HepG2 (cell line): ENCODE measurements around the gene SV2A. TPM values are rescaled to one million over a fixed set of nuclear protein-coding genes. Genes with fewer than 3 reads are reported as not detected.

ENCODE experiments used
- ATAC-seq: fragments of 200-7000 bp; cut with Tn5 transposase; 3 replicates; pipeline ENCODE4 v1.9.1; 2020; ENCODE audit warnings: mild to moderate bottlenecking, moderate library complexity
- BruUV-seq: library from RNA; stranded (reverse); fragments of 400-500 nt; replicated peaks from 2 replicates; lab custom pipeline; 2021; lab: Mats Ljungman, UMichigan
- CTCF ChIA-PET: fragments of 300-600 bp; formaldehyde crosslinking; extraction: SDS; loops from one replicate; lab custom pipeline; 2021; ENCODE audit warnings: low total read pairs, inconsistent platforms, low intra/inter-chr PET ratio; lab: Yijun Ruan, JAX
- POLR2A ChIA-PET: fragments of 350-600 bp; sonication (Branson Sonifier 250); formaldehyde crosslinking; loops from one replicate; lab custom pipeline; 2020; ENCODE audit warnings: antibody characterized with exemption, inconsistent platforms; lab: Yijun Ruan, JAX
- DNase-seq: peaks from one replicate; pipeline ENCODE4 v3.0.0-alpha.2; 2015; ENCODE audit warnings: low spot score
- FAIRE-seq: peaks from 3 replicates; lab custom pipeline; 2011; peaks lifted over from hg19 to GRCh38; lab: Jason Lieb, UNC
- H2AFZ ChIP-seq: one replicate; pipeline ENCODE4 v1.6.1; 2011; ENCODE audit warnings: low read length, inconsistent platforms
- H3K27ac ChIP-seq: fragments of 300-600 bp; 3 replicates; pipeline ENCODE4 v1.8.0; 2011; ENCODE audit warnings: mixed run types, mild to moderate bottlenecking, mixed read lengths, low read length, inconsistent platforms; ENCODE audit not compliant: insufficient read depth; ENCODE audit errors: extremely low read length
- H3K27me3 ChIP-seq, 2 experiments: fragments of 200-600 bp in 1 of 2; 2 replicates in 1 of 2; 3 replicates in 1 of 2; pipeline versions ENCODE4 v1.6.0 to v1.8.0; 2011; ENCODE audit warnings: low read length in 2 of 2, mild to moderate bottlenecking in 2 of 2, moderate library complexity in 2 of 2, inconsistent platforms in 1 of 2; ENCODE audit not compliant: insufficient read depth in 2 of 2, control insufficient read depth in 1 of 2
- H3K36me3 ChIP-seq, 2 experiments: fragments of 200-600 bp in 1 of 2; replicated peaks in 1 of 2; 2 replicates in 1 of 2; 3 replicates in 1 of 2; pipeline versions ENCODE4 v1.5.1 to v1.8.0; 2011; ENCODE audit warnings: low read length in 2 of 2, inconsistent platforms in 1 of 2; ENCODE audit not compliant: insufficient read depth in 2 of 2, control insufficient read depth in 1 of 2
- H3K4me1 ChIP-seq: 2 replicates; pipeline ENCODE4 v1.5.1; 2012; ENCODE audit warnings: low read length, inconsistent platforms; ENCODE audit not compliant: insufficient read depth
- H3K4me2 ChIP-seq: 2 replicates; pipeline ENCODE4 v1.6.0; 2011; ENCODE audit warnings: low read depth, low read length, inconsistent platforms
- H3K4me3 ChIP-seq, 3 experiments: fragments of 200-600 bp in 1 of 3; sonication (generic), shearing (Covaris generic) in 1 of 3; replicated peaks in 1 of 3; 2 replicates each; pipeline ENCODE4 v1.5.1; 2011 to 2016; ENCODE audit warnings: low read length in 3 of 3, inconsistent platforms in 2 of 3, low read depth in 2 of 3, mild to moderate bottlenecking in 2 of 3, control low read depth in 1 of 3, mixed read lengths in 1 of 3; ENCODE audit not compliant: insufficient read depth in 1 of 3
- H3K79me2 ChIP-seq: one replicate; pipeline ENCODE4 v1.6.1; 2011; ENCODE audit warnings: low read length, inconsistent platforms; ENCODE audit not compliant: insufficient read depth
- H3K9ac ChIP-seq: 2 replicates; pipeline ENCODE4 v1.6.0; 2011; ENCODE audit warnings: mild to moderate bottlenecking, low read depth, low read length, inconsistent platforms; ENCODE audit not compliant: insufficient read depth
- H3K9me3 ChIP-seq: 2 replicates; pipeline ENCODE4 v1.5.1; 2012; ENCODE audit warnings: mild to moderate bottlenecking, low read length
- H4K20me1 ChIP-seq: 2 replicates; pipeline ENCODE4 v1.6.0; 2011; ENCODE audit warnings: inconsistent platforms, mild to moderate bottlenecking, low read length, moderate library complexity; ENCODE audit not compliant: insufficient read depth
- ATF7 ChIP-seq, 2 experiments: fragments of 450-650 bp in 1 of 2; sonication (generic) in 1 of 2; formaldehyde crosslinking in 1 of 2; IDR thresholded peaks; 2 replicates each; pipeline versions ENCODE4 v1.4.0 to v1.6.1; 2016 to 2020; ENCODE audit warnings: antibody characterized with exemption in 1 of 2, mild to moderate bottlenecking in 1 of 2, missing genetic modification reagents in 1 of 2
- EEA1 ChIP-seq: sonication (generic); formaldehyde crosslinking; IDR thresholded peaks from 2 replicates; pipeline ENCODE4 v1.5.1; 2020; ENCODE audit warnings: mild to moderate bottlenecking, missing genetic modification reagents, borderline replicate concordance
- KIAA2018 ChIP-seq: sonication (generic); formaldehyde crosslinking; IDR thresholded peaks from 2 replicates; pipeline ENCODE4 v1.5.0; 2020; ENCODE audit warnings: mild to moderate bottlenecking, missing genetic modification reagents, borderline replicate concordance
- MIXL1 ChIP-seq: IDR thresholded peaks from 2 replicates; pipeline ENCODE4 v1.6.1; 2016
- MXI1 ChIP-seq: IDR thresholded peaks from 3 replicates; pipeline ENCODE4 v1.6.1; 2012; ENCODE audit warnings: low read depth, low read length, inconsistent platforms, borderline replicate concordance
- NFKB2 ChIP-seq: sonication (generic); formaldehyde crosslinking; IDR thresholded peaks from 2 replicates; pipeline ENCODE4 v1.4.0; 2020; ENCODE audit warnings: missing genetic modification reagents, borderline replicate concordance
- SALL1 ChIP-seq: sonication (generic); formaldehyde crosslinking; IDR thresholded peaks from 2 replicates; pipeline ENCODE4 v1.8.0; 2022; ENCODE audit warnings: mild to moderate bottlenecking, missing genetic modification reagents
- ZBTB46 ChIP-seq: sonication (generic); formaldehyde crosslinking; IDR thresholded peaks from 2 replicates; pipeline ENCODE4 v1.4.0; 2020; ENCODE audit warnings: mild to moderate bottlenecking, missing genetic modification reagents, borderline replicate concordance
- ZHX1 ChIP-seq: sonication (generic); formaldehyde crosslinking; IDR thresholded peaks from 2 replicates; pipeline ENCODE4 v1.8.1; 2022; ENCODE audit warnings: low read depth, mild to moderate bottlenecking, missing genetic modification reagents
- ZNF619 ChIP-seq: sonication (generic); formaldehyde crosslinking; IDR thresholded peaks from 2 replicates; pipeline ENCODE4 v1.4.0; 2020; ENCODE audit warnings: mild to moderate bottlenecking, missing genetic modification reagents
- ZNF672 ChIP-seq: sonication (generic); formaldehyde crosslinking; IDR thresholded peaks from 2 replicates; pipeline ENCODE4 v1.8.1; 2022; ENCODE audit warnings: missing genetic modification reagents
- ZSCAN30 ChIP-seq: sonication (generic); formaldehyde crosslinking; IDR thresholded peaks from 2 replicates; pipeline ENCODE4 v1.5.0; 2020; ENCODE audit warnings: mild to moderate bottlenecking, missing genetic modification reagents
- WGBS: methylation state at CpG from one replicate; pipeline ENCODE4 v1.1.6; 2017; ENCODE audit warnings: low lambda C conversion rate; 5-methylcytosine and 5-hydroxymethylcytosine counted together
- in situ Hi-C: cut with HindIII; loops from 2 replicates; pipeline ENCODE4 v1.10.0; 2017; ENCODE audit warnings: low pct_unique_long_range_greater_than_20kb; ENCODE audit not compliant: extremely low pct_ligation_motif_present
- intact Hi-C: fragments of 100-400 bp; cut with micrococcal nuclease; formaldehyde crosslinking; loops from one replicate; pipeline ENCODE4 v1.10.0; 2022; ENCODE audit not compliant: unreplicated experiment
- polyA plus RNA-seq, 8 experiments: library from polyadenylated mRNA; depleted of rRNA in 3 of 8; stranded (reverse) in 7 of 8; unstranded in 1 of 8; fragments of >200 nt; fragmentation: Illumina TruSeq in 4 of 8; extraction: Trizol in 4 of 8; gene quantifications; 2 replicates each; pipeline versions ENCODE4 v1.2.1 to v1.2.3, GENCODE V29; 2011 to 2016; ENCODE audit warnings: low read depth in 4 of 8, missing spikeins in 1 of 8, mixed read lengths in 1 of 8; ENCODE audit not compliant: insufficient read depth in 1 of 8
- total RNA-seq, 5 experiments: library from RNA; depleted of rRNA; stranded (reverse); fragments of >200 nt; fragmentation: Illumina TruSeq; extraction: Trizol; gene quantifications; 2 replicates each; pipeline ENCODE4 v1.2.3, GENCODE V29; 2016; ENCODE audit warnings: low read depth in 1 of 5

Gene SV2A
- total and polyA plus RNA-seq, 2 of the 13 experiments (the other 11 are each of a cell fraction or from before 2014, with no cell fraction given) = 0.84 to 1.9 TPM

- FAIRE-seq = no peak
- no peak for TF ChIP-seq ZSCAN30
- TF ChIP-seq KIAA2018 = no peak
- TF ChIP-seq ZNF672 (CRISPR knock-in tag) = no peak
- no peak for TF ChIP-seq ZNF619 (CRISPR knock-in tag)
- TF ChIP-seq SALL1 (CRISPR knock-in tag) = no peak
- no peak for TF ChIP-seq ZBTB46 (CRISPR knock-in tag)
- TF ChIP-seq MIXL1 (CRISPR knock-in tag) = no peak
- no peak for TF ChIP-seq ZHX1
- TF ChIP-seq EEA1 (CRISPR knock-in tag) = no peak
- TF ChIP-seq NFKB2 (CRISPR knock-in tag) = no peak
- TF ChIP-seq MXI1 = no peak
- no peak for TF ChIP-seq ATF7 (IDR thresholded peaks at IDR 0.05)
- no peak for TF ChIP-seq ATF7 (CRISPR knock-in tag; IDR thresholded peaks at IDR 0.05)
Measured at GRCh38 chr1:149962736-149963135, 45.1 kb upstream of the SV2A start.

More at GRCh38 chr1:149962736-149963135, 45.1 kb upstream of the SV2A start:
- DNase-seq (no peak), ATAC-seq (no peak)
- H3K4me3 ChIP-seq = no peak overlapping the region
- no peaks in the 10 kb centered on the region for H3K79me2 ChIP-seq
- H3K4me1 ChIP-seq = peaks cover 11% of the 10 kb centered on the region
- H3K4me2 ChIP-seq = no peak overlapping the region
- no peaks in the 10 kb centered on the region for H4K20me1 ChIP-seq
- no peaks in the 10 kb centered on the region for H3K9me3 ChIP-seq
- CTCF ChIA-PET = interaction anchor here (2.5 to 3.2 kb wide), 3 partner anchors 88 to 224 kb away, joined by 12 to 61 read pairs (median 13); no protein-coding TSS in a partner anchor
- POLR2A ChIA-PET = no interaction called here
- peaks cover 19 to 73% of the 10 kb centered on the region in 2 experiments for H3K36me3 ChIP-seq
- H2AFZ ChIP-seq = no peak overlapping the region
- H3K27me3 ChIP-seq = no peaks in the 10 kb centered on the region
- intact Hi-C loops (loop anchor here (1.0 to 10.0 kb wide), 3 partner anchors 88 to 224 kb away; no protein-coding TSS in a partner anchor), in situ Hi-C loops (loop anchor here (5.0 to 10.0 kb wide), 2 partner anchors 90 to 232 kb away; no protein-coding TSS in a partner anchor)
- no peak overlapping the region for H3K9ac ChIP-seq
- BruUV-seq = no TSS peak
- H3K27ac ChIP-seq = no peak overlapping the region
- WGBS = 81% methylated on average over 2 of the region's 2 CpGs
